ENCODE results near the gene PXDC1. TPM values are rescaled to one million over a fixed set of nuclear protein-coding genes. Genes with fewer than 3 reads are reported as not detected.
A peak's percentile ranks its signal among the peaks of the same experiment; 100 is the strongest.

Gene PXDC1
- total and polyA plus RNA-seq, 2 experiments from 2014 or later = 1.2 to 1.8 TPM

GRCh38 chr6:3737149-3737830, 14.2 kb downstream of the PXDC1 start:
- H2AFZ ChIP-seq = no peak overlapping the region
- H3K9me2 ChIP-seq (ENCODE audit: insufficient read depth) = no peaks in the 10 kb centered on the region
- H4K20me1 ChIP-seq (replicated peaks; ENCODE audit: insufficient read depth) = no peaks in the 10 kb centered on the region
- peaks cover 12% of the 10 kb centered on the region; the same call in 2 of the 3 replicates for H3K9me3 Mint-ChIP-seq
- no peaks in the 10 kb centered on the region for H3K36me3 ChIP-seq (ENCODE audit: insufficient read depth)
- no peak overlapping the region for H3K4me3 Mint-ChIP-seq
- ATAC-seq (peak; percentile 25; the same call in 2 of the 3 replicates), DNase-seq (ENCODE audit: low spot score) (no peak)
- no peak overlapping the region for H3K27ac Mint-ChIP-seq
- no peaks in the 10 kb centered on the region for H3K27me3 ChIP-seq (ENCODE audit: insufficient read depth)
- H3K4me3 ChIP-seq = no peak overlapping the region
- H3K4me1 Mint-ChIP-seq = peaks cover 23% of the 10 kb centered on the region
- H3K79me2 ChIP-seq (replicated peaks; ENCODE audit: insufficient read depth) = no peaks in the 10 kb centered on the region
- no peaks in the 10 kb centered on the region for H3F3A ChIP-seq (replicated peaks; ENCODE audit: low read depth)
- H3K4me1 ChIP-seq (ENCODE audit: insufficient read depth) = peaks cover 6% of the 10 kb centered on the region
- no peak overlapping the region for H3K27ac ChIP-seq (ENCODE audit: low read depth)
- H3K4me2 ChIP-seq = no peak overlapping the region
- H3K27me3 Mint-ChIP-seq (ENCODE audit: insufficient read depth, low read depth, poor library complexity) = peaks cover 7% of the 10 kb centered on the region
- TF ChIP-seq CREB1 (CRISPR knock-in tag; IDR thresholded peaks at IDR 0.05; ENCODE audit: low read depth) (no peak), ZNF462 (CRISPR knock-in tag; IDR thresholded peaks at IDR 0.05) (no peak), STAT1 (IDR thresholded peaks at IDR 0.05; ENCODE audit: unreplicated experiment) (no peak), CTCF (conservative IDR thresholded peaks at IDR 0.05; ENCODE audit: low read depth in 2 of 2) (peak in 1 of 2 experiments; percentile 26; a peak in 2 of 4 replicates), EZH2phosphoT487 (IDR thresholded peaks at IDR 0.05; ENCODE audit: unreplicated experiment) (no peak), NANOG (IDR thresholded peaks at IDR 0.05; ENCODE audit: borderline replicate concordance) (no peak), EZH2 (IDR thresholded peaks at IDR 0.05; ENCODE audit: low read depth, unreplicated experiment) (no peak)
- H3K36me3 Mint-ChIP-seq (ENCODE audit: low read depth) = peaks cover 16% of the 10 kb centered on the region; the same call in 2 of the 3 replicates
